Activated CD4-positive, alpha-beta T cell treated with anti-CD3 and anti-CD28 coated beads, Interleukin-2, Interleukin-6, amounts not matched to agents 100 ng/mL and 50 ng/mL, durations not matched to agents 16 hours and 8 hours (primary cell): ENCODE measurements around the gene SAMD8.
"Not testable (repeated sequence)": the region's sequence is repeated elsewhere in the genome, so short reads cannot be mapped to it uniquely, and the experiment has no call there.

Experiments
- DNase-seq: peaks from one replicate; pipeline ENCODE4 v3.0.0-alpha.2; 2020

SAMD8 gene

DNA sequence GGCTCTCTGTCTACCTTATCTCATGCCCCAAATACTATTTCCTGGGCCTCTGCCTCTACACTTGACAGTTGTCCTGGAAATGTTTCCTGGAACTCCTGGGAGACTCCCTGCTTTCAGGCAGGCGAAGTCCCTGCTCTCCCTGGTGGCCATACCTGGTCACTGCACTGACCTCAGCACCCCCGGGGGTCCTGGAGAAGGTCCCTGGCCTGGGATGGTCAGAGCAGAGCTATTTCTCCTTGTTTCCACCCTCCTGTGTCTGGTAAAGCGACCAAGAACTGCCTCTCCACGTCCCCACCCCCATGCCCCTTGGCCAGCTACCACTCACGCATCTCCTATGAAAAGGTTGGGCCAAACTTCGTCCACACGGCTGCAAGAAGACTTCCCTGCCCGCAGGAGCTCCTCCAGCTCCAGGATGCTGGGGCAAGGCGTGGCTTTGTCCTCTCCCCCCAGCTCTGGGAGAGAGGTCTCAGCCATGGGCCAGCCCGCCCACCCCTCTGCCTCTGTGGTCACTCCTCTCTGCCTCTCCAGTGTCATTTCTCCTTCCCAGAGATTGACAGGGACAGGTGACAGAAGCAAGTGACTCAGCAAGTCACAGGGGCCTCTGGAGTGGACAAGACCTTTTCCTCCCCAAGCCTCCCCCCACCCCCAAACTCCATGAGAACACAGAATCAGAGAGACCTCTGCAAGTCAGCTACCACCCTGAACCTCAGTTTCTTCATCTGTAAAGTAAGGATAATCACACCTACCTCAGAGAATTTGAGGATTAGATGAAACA is 2.6 kb upstream of the SAMD8 start:
- no peak for DNase-seq

DNA sequence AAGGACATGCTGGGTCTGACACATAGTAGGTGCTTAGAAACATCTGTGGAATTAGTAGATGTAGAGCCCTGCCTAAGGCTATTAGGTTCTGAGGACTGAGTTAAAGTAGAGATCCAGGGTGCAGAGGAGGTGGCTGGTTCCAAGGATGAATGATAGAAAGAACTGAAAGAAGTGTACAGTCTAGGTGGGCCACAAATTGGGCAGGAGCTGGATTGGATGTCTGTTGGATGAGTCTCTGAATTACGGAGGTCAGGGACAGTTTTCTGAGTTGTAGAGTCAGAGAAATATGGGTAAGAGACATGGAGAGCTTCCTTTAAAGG is 2.0 kb upstream of the SAMD8 start:
- no peak for DNase-seq

DNA sequence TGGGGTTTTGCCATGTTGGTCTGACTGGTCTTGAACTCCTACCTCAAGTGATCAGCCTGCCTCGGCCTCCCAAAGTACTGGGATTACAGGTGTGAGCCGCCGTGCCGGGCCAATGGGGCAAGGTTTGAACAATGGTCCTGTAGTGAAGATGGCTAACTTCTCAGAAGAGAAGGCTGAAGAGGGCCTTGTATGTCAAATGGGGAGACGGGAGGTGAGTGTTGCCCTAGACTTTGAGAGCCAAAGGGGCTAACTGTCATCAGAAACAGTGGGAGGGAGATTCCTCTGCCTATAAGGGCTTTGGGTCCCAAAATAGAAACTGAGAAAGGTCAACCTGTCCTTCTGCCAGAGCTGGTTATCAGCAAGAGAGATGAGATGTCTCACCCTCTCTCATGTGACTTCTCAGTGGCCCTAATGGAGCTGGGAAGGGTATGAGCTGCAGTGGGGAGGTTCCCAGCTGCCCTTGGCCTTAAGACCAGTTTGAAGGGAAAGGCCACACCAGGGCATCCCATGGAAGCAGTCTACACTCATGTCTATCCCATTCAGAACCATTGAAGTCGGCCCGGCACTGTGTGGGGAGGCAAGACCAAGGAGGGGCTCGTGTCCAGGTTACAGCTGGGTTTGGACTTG is 1.3 kb upstream of the SAMD8 start:
- DNase-seq = no peak

DNA sequence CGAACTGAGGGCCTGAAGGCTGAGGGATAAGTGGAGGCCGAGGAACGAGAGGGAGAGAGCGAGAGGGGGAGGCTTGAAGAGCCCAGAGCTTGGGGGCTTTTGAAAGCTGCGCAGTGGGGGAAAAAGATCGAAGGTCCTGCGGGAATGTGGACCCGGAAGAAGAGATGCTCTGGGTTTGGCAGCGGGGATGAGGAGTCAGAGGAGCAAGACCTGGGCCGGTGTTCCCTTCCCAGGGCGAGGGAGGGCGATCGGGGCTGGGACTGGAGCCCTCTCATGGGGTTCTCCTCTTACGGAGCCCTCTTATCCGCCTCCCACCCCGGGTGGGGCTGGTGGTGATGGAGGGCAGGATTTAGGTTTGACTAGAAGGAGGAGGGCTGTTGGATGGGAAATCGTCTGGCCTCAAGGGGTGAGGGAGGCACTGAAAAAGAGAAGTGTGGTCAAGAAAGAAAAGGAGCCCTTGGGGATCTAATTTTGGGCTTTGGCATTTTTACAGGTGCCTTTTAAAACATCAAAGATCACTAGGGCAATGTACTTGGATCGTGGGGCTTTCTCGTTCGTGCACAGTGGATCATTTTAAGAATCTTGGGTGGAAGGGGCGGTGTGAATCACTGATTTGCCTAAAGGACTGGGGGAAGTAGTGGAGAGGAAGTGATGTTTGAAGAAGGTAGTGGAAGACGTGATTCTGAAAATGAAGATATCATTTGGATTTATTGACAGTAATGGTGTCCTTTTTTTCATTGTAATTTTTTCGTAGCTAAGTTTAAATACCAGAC is 637 bp downstream of the SAMD8 start:
- DNase-seq = peak; percentile 56

DNA sequence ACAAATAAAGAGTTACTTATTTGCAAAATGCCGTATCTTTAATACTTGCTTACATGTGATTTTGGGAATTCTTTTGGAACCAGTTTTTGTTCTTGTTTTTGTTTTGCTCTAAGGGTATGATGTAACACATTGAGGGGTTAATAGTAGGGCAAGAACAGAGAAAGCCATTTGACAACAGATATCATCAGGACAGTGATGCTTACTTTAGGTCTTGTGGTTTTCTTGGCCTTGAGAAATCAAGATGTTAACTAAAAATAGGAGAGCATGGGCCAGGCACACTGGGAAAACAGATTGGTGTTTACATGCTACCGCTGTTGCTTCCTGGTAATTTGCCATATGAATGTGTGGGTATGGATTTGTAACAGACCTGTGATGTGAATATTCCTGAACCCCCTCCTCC is 3.7 kb downstream of the SAMD8 start:
- no peak for DNase-seq

DNA sequence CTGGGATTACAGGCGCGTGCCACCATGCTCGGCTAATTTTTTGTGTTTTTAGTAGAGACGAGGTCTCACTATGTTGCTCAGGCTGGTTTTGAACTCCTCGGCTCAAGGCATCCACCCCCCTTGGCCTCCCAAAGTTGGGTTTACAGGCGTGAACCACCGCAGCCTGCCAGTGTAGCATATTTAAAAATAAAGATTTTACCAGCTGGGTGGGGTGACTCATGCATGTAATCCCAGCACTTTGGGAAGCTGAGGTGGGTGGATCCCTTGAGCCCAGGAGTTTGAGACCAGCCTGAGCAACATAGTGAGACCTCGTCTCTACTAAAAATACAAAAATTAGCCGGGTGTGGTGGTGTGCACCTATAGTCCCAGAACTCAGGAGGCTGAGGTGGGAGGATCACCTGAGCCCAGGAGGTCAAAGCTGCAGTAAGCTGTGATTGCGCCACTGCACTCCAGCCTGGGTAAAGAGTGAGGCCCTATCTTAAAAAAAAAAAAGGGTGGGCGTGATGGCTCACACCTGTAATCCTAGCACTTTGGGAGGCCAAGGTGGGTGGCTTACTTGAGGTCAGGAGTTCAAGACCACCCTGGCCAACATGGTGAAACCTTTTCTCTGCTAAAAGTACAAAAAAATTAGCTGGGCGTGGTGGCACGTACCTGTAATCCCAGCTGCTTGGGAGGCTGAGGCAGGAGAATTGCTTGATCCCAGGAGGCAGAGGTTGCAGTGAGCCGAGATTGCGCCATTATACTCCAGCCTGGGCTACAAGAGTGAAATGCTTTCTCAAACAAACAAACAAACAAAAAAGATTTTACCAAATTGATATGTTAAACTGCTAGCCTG is 5.7 kb downstream of the SAMD8 start:
- not testable (repeated sequence) for DNase-seq

DNA sequence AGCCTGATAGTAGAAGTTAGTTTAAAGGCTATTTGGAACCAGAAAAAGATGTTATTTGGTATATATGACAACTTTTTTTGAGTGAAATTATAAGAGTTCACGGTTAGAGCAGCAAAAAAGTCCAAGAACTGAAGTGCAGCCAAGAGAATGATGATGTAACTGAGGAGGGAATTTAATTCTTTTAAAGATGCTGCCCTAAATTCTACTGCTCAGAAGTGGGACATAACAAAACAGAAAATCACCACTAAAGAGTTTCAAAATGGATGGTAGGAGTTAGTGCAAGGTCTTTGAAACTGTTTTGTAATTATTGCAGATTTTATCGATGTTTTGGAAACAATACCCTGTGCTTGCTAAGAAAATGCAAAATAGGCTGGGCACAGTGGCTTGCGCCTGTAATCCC is 6.5 kb downstream of the SAMD8 start:
- peak; percentile 11 for DNase-seq

DNA sequence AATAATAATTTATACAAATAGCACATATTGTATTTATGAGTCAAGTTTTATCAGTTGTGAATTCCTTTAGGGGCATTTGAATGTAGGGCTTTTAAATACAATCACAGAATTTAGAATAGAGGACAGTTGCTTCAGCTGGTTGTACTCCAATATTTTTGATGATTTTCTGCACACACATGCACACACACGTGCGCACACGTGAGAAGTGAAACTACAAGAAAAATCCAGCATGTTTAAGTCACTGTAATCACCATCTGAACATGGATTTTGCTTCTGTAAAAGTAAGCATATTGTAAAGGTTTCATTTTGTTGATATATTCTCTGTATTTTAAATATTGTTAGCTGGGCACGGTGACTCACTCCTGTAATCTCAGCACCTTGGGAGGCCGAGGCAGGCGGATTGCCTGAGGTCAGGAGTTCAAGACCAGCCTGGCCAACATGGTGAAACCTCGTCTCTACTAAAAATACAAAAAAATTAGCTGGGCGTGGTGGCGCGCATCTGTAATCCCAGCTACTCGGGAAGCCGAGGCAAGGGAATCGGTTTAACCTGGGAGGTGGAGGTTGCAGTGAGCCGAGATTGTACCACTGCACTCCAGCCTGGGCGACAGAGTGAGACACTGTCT is 8.1 kb downstream of the SAMD8 start:
- not testable (repeated sequence) for DNase-seq

DNA sequence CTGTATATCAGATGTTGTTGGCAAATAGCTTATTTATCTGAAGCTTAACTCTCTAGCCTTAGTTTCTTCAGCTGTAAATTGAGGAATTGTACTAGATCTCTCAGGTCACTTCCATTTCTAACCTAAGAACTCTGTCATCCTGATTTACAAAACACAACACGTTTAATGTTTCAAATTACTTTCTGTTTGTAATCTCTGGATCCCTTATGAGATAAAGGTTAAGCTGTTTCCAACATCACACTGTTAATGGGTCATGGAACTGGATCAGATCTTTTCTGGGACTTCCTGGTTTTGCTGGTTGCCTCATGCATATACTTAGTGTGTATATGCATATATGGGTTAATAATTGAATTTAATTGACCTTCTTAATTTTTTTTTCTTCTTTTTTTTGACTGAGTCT is 9.9 kb downstream of the SAMD8 start:
- DNase-seq = no peak

DNA sequence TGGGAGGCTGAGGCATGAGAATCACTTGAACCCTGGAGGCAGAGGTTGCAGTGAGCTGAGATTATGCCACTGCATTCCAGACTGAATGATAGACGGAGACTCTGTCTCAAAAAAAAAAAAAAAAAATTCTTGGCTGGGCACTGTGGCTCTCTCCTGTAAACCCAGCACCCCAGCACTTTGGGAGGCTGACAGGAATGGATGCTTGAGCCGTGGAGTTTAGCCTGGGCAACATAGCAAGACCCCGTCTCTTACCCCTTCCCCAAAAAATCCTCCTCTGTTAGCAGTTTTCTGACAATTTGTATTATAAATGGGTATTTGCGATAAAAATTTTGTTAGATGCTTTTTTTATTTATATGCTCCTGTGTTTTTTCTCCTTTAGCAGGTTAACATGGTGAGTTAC is 11.0 kb downstream of the SAMD8 start:
- DNase-seq = no peak

DNA sequence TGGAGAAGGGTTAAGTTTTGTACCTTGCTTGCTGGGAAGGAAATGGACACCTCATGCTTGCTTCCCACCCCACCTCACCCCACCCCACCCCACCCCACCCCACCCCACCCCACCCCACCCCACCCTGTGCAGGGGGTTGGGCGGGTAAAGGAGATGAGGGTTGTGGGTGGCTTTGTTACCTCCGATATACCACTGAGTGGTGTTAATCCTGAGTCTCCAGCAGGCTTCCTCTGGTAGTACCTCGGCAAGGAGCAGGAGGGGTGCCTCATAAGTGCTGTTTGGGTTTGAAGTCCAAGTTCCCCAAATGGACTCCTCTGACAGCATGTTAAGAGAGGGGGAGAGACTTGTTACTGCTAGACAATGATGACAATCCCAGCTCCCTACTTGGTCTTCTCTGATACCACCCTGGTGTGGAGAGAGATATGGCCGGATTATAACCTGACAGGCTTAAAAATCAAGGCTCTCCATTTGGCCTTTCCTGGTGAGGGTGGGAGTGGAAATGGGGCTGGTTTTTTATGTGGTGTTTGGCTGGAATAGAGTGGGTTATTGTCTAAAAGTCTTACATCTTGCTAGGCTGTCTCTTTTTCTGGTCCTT is 11.7 kb downstream of the SAMD8 start:
- DNase-seq = no peak

DNA sequence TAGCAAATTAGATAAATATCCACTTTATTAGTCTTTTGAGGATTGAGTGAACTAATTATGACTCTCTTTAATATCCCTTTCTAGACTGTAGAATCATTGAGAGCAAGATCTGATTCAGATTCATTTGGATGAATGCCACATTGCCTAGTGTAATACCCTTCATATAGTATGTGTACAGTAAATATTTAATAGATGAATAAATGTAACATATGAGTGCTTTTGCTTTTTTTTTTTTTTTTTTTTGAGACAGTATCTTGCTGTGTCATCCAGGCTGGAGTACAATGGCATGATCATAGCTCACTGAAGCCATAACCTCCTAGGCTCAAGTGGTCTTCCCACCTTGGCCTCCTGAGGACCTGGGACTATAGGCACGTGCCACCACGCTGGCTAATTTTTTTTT is 14.8 kb downstream of the SAMD8 start:
- DNase-seq = no peak

DNA sequence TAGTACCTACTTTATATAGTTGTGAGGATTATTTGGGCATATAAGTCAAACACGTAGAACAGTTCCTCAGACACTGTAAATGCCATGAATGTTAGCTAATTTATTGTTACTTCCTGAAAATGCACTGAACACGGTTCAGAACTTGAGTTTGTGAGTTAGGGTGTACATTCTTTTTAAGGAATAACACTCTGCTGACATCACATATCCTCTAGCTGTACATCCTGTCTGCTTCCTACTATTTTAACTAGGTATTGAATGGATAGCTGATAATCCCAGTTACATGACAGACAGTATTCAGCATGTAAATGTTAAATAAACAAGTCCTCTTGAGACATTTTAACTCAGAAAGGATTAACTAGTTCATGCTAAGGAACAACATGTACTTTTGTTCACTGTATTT is 16.0 kb downstream of the SAMD8 start:
- DNase-seq = no peak

DNA sequence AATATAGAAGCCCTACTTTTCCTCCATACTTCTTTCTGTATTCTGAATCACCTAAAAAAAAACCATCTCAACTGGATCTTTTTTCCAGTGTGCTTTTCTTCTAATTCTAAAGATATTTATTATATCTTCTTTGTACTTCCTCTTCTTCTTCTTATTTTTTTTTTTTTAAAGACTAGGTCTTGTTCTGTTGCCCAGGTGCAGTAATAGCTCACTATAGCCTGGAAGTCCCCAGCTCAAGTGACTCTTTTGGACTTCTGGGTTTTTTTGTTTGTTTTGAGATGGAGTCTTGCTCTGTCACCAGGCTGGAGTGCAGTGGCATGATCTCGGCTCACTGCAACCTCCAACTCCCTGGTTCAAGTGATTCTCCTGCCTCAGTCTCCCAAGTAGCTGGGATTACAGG is 17.5 kb downstream of the SAMD8 start:
- DNase-seq = not testable (repeated sequence)

DNA sequence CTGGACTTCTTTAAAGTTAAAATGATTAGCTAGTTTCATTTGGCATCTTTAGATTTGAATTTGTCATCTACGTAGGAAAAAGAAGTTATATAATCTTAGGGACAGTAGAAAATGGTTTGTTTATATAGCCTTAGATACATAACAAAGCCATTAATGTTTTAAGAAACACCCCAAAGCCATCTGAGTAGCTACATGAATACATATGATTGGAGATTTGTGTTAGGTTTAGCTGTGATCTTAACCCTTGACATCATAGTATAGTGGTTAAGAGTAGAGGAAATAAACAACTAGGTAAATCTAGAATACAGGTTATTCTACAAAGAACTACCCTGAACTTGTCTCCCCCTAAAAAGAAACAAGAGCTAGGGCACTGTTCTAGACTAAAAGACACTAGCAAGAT is 18.1 kb downstream of the SAMD8 start:
- no peak for DNase-seq

DNA sequence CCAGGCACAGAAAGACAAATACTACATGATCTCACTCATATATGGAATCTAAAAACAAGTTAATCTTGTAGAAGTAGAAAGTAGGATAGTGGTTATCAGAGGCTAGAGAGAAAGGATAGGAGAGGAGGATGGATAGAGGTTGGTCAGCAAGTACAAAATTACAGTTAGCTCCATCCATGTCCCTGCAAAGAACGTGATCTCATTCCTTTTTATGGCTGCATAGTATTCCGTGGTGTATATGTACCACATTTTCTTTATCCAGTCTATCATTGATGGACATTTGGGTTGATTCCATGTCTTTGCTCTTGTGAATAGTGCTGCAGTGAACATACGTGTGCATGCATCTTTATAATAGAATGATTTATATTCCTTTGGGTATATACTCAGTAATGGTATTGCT is 22.2 kb downstream of the SAMD8 start:
- DNase-seq = not testable (repeated sequence)

DNA sequence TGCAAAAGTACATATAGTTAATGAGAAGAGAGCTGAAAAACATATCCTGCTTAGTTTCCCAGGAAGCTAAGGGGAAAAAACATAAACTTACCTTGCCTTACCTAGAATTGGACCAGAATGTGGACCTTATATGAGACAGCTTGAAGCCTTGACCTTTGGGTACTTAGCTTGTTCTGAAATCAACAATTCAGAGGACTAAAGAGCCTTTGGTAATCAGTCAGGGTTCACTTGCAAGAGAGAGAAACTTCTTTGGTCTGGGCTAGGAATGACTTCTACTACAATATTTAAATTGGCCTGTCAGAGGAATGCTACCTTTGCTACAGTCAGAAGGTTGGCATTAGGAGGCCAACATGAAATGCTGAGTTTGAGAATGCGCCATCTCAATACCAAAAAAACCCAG is 24.9 kb downstream of the SAMD8 start:
- no peak for DNase-seq

DNA sequence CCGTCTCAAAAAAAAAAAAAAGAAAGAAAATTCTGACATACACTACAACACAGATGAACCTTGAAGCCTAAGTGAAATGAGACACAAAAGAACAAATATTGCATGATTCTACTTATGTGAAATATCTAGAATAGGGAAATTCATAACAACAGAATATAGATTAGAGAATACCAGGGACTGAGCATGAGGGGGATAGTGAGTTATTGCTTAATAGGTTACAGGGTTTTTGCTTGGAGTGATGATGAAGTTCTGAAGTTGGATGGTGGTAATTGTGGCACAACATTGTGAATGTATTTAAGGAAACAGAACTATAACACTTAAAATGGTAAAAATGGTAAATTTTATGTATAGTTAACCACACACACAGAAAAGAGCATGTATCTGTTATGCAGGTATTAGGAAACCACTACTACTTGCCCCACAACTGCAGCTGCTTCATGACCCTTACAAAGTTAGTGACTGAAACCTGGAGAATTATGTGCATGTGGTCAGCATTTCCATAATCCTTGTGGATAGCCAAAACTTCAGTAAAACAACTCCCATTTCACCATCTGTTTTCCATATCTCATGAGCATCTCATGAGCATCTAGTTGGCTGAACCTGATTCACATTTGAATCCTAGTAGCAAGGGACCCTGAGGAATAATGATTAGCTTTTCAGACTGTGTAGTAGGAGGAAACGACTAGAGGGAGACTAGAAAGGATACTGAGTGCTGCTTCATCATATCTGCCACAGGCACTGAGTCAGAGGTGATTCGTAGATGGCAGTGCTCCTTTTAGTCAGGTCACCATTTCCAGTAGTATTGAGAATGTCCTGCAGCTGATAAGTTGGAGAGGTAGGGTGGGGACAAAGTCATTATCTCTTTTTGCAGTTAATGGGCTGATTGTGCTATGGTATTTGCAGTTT is 26.3 kb downstream of the SAMD8 start:
- DNase-seq = peak; percentile 57

DNA sequence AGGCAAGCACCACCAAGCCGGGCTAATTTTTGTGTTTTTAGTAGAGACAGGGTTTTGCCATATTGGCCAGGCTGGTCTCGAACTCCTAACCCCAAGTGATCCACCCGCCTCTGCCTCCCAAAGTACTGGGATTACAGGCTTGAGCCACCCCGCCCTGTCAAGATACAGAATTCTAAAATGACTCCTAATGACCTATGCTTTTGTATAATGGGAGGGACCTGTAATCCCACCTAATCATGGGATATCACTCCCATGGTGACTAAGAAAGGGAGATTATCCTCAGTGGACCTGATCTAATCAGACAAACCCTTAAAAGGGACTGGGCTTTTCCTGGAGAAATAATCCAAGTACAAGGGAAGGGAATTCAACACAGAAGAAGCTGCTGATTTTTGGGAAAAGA is 28.8 kb downstream of the SAMD8 start:
- no peak for DNase-seq

DNA sequence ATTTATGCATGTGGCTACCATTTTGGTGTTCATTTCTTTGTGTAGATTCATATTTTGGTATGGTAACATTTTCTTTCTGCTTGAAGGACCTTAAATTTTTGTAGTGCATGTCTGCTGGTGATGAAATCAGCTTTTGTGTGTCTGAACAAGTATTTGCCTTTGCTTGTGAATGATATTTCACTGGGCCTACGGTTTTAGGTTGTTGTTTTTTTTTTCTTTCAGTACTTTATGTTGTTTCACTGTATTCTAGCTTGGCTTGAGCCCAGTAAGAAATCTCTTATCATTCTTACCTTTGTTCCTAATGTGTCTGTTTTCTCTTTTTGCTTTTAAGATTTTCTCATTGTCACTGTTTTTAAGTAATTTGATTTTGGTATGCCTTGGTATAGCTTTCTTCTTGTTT is 31.9 kb downstream of the SAMD8 start:
- DNase-seq = no peak

DNA sequence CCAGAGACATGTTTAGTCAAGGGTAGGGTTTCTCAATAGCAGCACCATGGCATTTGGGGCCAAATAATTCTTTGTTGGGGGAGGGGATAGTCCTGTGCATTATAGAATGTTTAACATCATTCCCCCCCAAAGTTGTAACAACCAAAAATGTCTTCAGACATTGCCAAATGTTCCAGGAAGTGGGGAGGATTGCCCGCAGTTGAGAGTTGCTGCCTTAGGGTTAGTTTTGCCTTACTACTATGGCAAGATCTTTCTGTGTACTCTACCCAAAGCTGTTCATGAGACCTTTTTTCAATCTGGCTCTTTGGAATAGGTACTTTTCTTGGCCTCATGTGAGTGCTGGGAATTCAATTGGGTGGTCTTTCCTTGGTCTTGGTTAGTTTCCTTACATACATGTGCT is 34.1 kb downstream of the SAMD8 start:
- no peak for DNase-seq
